Measurements from ENCODE around the gene RAI14.

DNA sequence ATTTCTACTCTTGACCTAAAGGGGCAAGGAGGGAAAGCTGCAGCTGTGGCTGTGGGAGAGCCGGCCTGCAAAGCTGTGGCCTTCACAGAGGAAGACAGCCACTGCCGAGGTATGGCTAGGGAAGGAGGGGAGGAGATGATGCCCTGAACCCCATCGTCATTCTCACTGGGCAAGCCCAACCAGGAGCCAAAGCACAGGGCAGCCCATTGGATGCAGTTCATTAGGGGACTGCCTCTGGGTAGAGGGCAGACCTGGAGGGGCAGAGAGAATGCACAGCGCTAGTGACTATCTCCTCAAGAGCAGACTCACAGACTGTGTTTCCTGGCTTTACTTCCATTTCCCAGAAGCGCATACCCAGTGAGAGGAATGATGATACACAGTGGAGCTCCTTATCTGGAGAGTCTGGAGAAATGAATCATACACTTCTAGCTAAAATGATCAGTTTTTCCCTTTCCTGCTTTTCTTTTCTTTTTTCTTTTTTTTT, 135.7 kb downstream of the RAI14 start:
- TF ChIP-seq POLR2A (IDR thresholded peaks at IDR 0.05) = no peak
- TF ChIP-seq, protein P1, sequence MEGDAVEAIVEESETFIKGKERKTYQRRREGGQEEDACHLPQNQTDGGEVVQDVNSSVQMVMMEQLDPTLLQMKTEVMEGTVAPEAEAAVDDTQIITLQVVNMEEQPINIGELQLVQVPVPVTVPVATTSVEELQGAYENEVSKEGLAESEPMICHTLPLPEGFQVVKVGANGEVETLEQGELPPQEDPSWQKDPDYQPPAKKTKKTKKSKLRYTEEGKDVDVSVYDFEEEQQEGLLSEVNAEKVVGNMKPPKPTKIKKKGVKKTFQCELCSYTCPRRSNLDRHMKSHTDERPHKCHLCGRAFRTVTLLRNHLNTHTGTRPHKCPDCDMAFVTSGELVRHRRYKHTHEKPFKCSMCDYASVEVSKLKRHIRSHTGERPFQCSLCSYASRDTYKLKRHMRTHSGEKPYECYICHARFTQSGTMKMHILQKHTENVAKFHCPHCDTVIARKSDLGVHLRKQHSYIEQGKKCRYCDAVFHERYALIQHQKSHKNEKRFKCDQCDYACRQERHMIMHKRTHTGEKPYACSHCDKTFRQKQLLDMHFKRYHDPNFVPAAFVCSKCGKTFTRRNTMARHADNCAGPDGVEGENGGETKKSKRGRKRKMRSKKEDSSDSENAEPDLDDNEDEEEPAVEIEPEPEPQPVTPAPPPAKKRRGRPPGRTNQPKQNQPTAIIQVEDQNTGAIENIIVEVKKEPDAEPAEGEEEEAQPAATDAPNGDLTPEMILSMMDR (IDR thresholded peaks at IDR 0.05 in 4 of 5, conservative IDR thresholded peaks at IDR 0.05 in 1 of 5) = no peak
